Liver (tissue), 9 donors: ENCODE results near the gene WNT10A. TPM values are rescaled to one million over a fixed set of nuclear protein-coding genes. Genes with fewer than 3 reads are reported as not detected.

Experiments used
- DNase-seq: peaks from one replicate; pipeline ENCODE4 v3.0.0-alpha.2; 2017; ENCODE audit warnings: low spot score
- H3K27ac ChIP-seq, 2 donors: one replicate each; pipeline ENCODE4 v1.7.0; 2013; ENCODE audit warnings: inconsistent platforms in 2 of 2, low read length in 2 of 2, control low read depth in 1 of 2, low read depth in 1 of 2, mild to moderate bottlenecking in 1 of 2
- H3K27me3 ChIP-seq, 4 donors: one replicate each; pipeline versions ENCODE4 v1.6.1 to v1.7.0; 2013; ENCODE audit warnings: low read length in 3 of 4, inconsistent platforms in 1 of 4, mild to moderate bottlenecking in 1 of 4, moderate library complexity in 1 of 4; ENCODE audit not compliant: control insufficient read depth in 4 of 4, insufficient read depth in 4 of 4
- H3K36me3 ChIP-seq, 4 donors: one replicate each; pipeline versions ENCODE4 v1.6.1 to v1.7.0; 2013; ENCODE audit warnings: low read length in 3 of 4, mild to moderate bottlenecking in 3 of 4, low read depth in 1 of 4, moderate library complexity in 1 of 4; ENCODE audit not compliant: control insufficient read depth in 4 of 4, insufficient read depth in 3 of 4
- H3K4me1 ChIP-seq, 4 donors: one replicate each; pipeline versions ENCODE4 v1.6.1 to v1.7.0; 2013; ENCODE audit warnings: low read length in 3 of 4, mild to moderate bottlenecking in 3 of 4, moderate library complexity in 1 of 4; ENCODE audit not compliant: control insufficient read depth in 4 of 4, insufficient read depth in 4 of 4
- H3K4me3 ChIP-seq, 3 donors: one replicate each; pipeline versions ENCODE4 v1.6.1 to v1.7.0; 2013; ENCODE audit warnings: low read length in 3 of 3, control low read depth in 1 of 3, low read depth in 1 of 3, mild to moderate bottlenecking in 1 of 3
- H3K9ac ChIP-seq, 2 donors: one replicate each; pipeline ENCODE4 v1.7.0; 2013; ENCODE audit warnings: low read length in 2 of 2, mild to moderate bottlenecking in 2 of 2, moderate library complexity in 2 of 2, control low read depth in 1 of 2, low read depth in 1 of 2
- H3K9me3 ChIP-seq, 4 donors: one replicate each; pipeline versions ENCODE4 v1.6.1 to v1.7.0; 2013; ENCODE audit warnings: low read length in 3 of 4; ENCODE audit not compliant: control insufficient read depth in 4 of 4
- EGR1 ChIP-seq, 2 donors: IDR thresholded peaks; 2 replicates each; pipeline ENCODE4 v1.6.1; 2016 to 2018; ENCODE audit warnings: antibody characterized with exemption in 2 of 2, low read depth in 2 of 2
- FOXA1 ChIP-seq: IDR thresholded peaks from 2 replicates; pipeline ENCODE4 v1.6.1; 2016; ENCODE audit warnings: antibody characterized with exemption
- FOXA2 ChIP-seq: IDR thresholded peaks from 2 replicates; pipeline ENCODE4 v1.6.1; 2016; ENCODE audit warnings: antibody characterized with exemption
- GABPA ChIP-seq, 2 donors: IDR thresholded peaks in 1 of 2; conservative IDR thresholded peaks in 1 of 2; 2 replicates each; pipeline ENCODE4 v1.6.1; 2016; ENCODE audit warnings: antibody characterized with exemption in 2 of 2, mild to moderate bottlenecking in 1 of 2, moderate library complexity in 1 of 2
- HNF4A ChIP-seq, 2 donors: conservative IDR thresholded peaks; 2 replicates each; pipeline ENCODE4 v1.6.1; 2016; ENCODE audit warnings: antibody characterized with exemption in 2 of 2, mild to moderate bottlenecking in 2 of 2
- HNF4G ChIP-seq: IDR thresholded peaks from 2 replicates; pipeline ENCODE4 v1.6.1; 2016; ENCODE audit warnings: antibody characterized with exemption
- NR2F2 ChIP-seq: IDR thresholded peaks from 2 replicates; pipeline ENCODE4 v1.6.1; 2016; ENCODE audit warnings: antibody characterized with exemption
- RAD21 ChIP-seq, 2 donors: IDR thresholded peaks; 2 replicates each; pipeline ENCODE4 v1.6.1; 2016; ENCODE audit warnings: antibody characterized with exemption in 2 of 2, mild to moderate bottlenecking in 2 of 2
- RXRA ChIP-seq, 2 donors: IDR thresholded peaks; 2 replicates each; pipeline ENCODE4 v1.6.1; 2017 to 2018; ENCODE audit warnings: antibody characterized with exemption in 2 of 2, mild to moderate bottlenecking in 1 of 2
- SP1 ChIP-seq: IDR thresholded peaks from 2 replicates; pipeline ENCODE4 v1.6.1; 2018; ENCODE audit warnings: antibody characterized with exemption, mild to moderate bottlenecking
- TAF1 ChIP-seq: conservative IDR thresholded peaks from 2 replicates; pipeline ENCODE4 v1.6.1; 2016; ENCODE audit warnings: antibody characterized with exemption, mild to moderate bottlenecking
- YY1 ChIP-seq: IDR thresholded peaks from 2 replicates; pipeline ENCODE4 v1.6.1; 2016; ENCODE audit warnings: antibody characterized with exemption, mild to moderate bottlenecking
- WGBS: extraction: QIAGEN DNeasy Blood & Tissue Kit; methylation state at CpG from one replicate; pipeline ENCODE4 v1.1.7; 2013; 5-methylcytosine and 5-hydroxymethylcytosine counted together
- polyA plus RNA-seq, 2 donors: library from polyadenylated mRNA; stranded (reverse) in 1 of 2; unstranded in 1 of 2; fragments of 200-250 nt in 1 of 2; fragments of >200 nt in 1 of 2; fragmentation: Nextera tagmentation in 1 of 2; extraction: Ambion mirVana in 1 of 2; gene quantifications; one replicate each; pipeline versions ENCODE4 v1.2.1 to v1.2.3, GENCODE V29; 2013 to 2015
- total RNA-seq, 2 donors: library from RNA; depleted of rRNA; stranded (reverse); fragments of >200 nt; gene quantifications; one replicate each; pipeline ENCODE4 v1.2.3, GENCODE V29; 2014
- TF ChIP-seq, protein P1 (sequence below): IDR thresholded peaks from 2 replicates; pipeline ENCODE4 v1.6.1; 2016; ENCODE audit warnings: antibody characterized with exemption
- TF ChIP-seq, protein P2 (sequence below): IDR thresholded peaks from 2 replicates; pipeline ENCODE4 v1.6.1; 2016; ENCODE audit warnings: antibody characterized with exemption, mild to moderate bottlenecking
- TF ChIP-seq, protein P3 (sequence below): IDR thresholded peaks from 2 replicates; pipeline ENCODE4 v1.6.1; 2016; ENCODE audit warnings: antibody characterized with exemption
- TF ChIP-seq, protein P4 (sequence below): IDR thresholded peaks from 2 replicates; pipeline ENCODE4 v1.6.1; 2016; ENCODE audit warnings: antibody characterized with exemption
- TF ChIP-seq, protein P5 (sequence below): fragments of 150-350 bp; IDR thresholded peaks from 2 replicates; pipeline ENCODE4 v1.5.1; 2017; ENCODE audit warnings: improper control_type of control experiment, low read depth, low read length; ENCODE audit not compliant: missing input control
- donor health status: healthy.
- donor health status: healthy.
- donor health status: healthy.
- donor health status: healthy.
- donor health status: healthy.

WNT10A gene
- total and polyA plus RNA-seq, 4 donors: 0.01 to 0.08 (median 0.05) TPM; not detected in 1

DNA sequence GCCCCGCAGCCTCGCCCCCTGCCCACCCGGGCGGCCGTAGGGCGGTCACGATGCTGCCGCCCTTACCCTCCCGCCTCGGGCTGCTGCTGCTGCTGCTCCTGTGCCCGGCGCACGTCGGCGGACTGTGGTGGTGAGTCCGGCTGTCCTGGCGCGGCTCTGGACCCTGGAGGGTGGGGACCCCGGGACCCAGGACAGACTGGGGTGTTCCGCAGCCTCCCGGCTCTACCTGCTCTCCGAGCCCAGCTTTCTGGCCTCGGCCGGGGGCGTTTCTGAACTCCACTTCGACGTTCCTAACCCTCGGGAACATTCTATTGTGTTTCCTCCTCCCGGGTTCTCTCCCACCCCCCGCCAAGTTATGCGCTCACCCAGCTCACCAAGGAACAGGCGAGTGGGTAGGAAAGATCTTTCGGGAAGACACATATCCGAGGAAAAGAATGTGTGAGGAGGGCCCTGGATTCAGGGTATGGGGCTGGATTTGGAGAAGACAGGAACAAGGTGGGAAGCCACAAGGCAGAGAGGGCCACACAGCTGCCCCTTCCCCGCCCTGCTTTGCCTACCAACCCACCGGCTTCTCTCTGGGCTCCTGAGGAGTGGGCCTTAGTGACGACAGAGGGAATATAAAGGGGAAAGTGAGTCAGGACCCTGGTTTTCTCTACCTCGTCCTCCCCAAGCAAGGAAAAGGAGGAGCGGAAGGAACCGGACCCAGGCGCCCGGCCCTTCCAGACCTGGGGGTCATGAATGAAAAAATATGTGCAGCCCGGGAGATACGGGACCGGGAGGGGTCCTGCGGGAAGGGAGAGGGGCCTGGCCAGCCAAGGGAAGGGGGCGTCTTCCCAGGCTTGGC, 20.4 kb upstream of the WNT10A start:
- peak overlapping the region in 1 of 3 donors; percentile 45 for H3K4me3 ChIP-seq
- H3K9me3 ChIP-seq: no peaks in the 10 kb centered on the region
- 6% methylated on average over 47 of the region's 47 CpGs for WGBS
- no peak overlapping the region for H3K9ac ChIP-seq
- DNase-seq: no peak
- peaks cover 4 to 19% (median 6%) of the 10 kb centered on the region in 4 donors for H3K27me3 ChIP-seq
- H3K36me3 ChIP-seq: no peaks in the 10 kb centered on the region
- no peak overlapping the region for H3K27ac ChIP-seq
- peaks cover 0 to 20% (median 10%) of the 10 kb centered on the region in 4 donors for H3K4me1 ChIP-seq
- TF ChIP-seq EGR1 (IDR thresholded peaks at IDR 0.05; ENCODE audit: low read depth in 2 of 2) (no peak), FOXA2 (no peak), GABPA (IDR thresholded peaks at IDR 0.05 in 1 of 2, conservative IDR thresholded peaks at IDR 0.05 in 1 of 2) (no peak), SP1 (no peak), NR2F2 (no peak), FOXA1 (no peak), HNF4A (conservative IDR thresholded peaks at IDR 0.05) (no peak), RXRA (IDR thresholded peaks at IDR 0.05) (no peak), RAD21 (IDR thresholded peaks at IDR 0.05) (no peak), TAF1 (no peak), HNF4G (no peak), YY1 (no peak)
- TF ChIP-seq, protein P1, sequence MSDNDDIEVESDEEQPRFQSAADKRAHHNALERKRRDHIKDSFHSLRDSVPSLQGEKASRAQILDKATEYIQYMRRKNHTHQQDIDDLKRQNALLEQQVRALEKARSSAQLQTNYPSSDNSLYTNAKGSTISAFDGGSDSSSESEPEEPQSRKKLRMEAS: no peak
- TF ChIP-seq, protein P2, sequence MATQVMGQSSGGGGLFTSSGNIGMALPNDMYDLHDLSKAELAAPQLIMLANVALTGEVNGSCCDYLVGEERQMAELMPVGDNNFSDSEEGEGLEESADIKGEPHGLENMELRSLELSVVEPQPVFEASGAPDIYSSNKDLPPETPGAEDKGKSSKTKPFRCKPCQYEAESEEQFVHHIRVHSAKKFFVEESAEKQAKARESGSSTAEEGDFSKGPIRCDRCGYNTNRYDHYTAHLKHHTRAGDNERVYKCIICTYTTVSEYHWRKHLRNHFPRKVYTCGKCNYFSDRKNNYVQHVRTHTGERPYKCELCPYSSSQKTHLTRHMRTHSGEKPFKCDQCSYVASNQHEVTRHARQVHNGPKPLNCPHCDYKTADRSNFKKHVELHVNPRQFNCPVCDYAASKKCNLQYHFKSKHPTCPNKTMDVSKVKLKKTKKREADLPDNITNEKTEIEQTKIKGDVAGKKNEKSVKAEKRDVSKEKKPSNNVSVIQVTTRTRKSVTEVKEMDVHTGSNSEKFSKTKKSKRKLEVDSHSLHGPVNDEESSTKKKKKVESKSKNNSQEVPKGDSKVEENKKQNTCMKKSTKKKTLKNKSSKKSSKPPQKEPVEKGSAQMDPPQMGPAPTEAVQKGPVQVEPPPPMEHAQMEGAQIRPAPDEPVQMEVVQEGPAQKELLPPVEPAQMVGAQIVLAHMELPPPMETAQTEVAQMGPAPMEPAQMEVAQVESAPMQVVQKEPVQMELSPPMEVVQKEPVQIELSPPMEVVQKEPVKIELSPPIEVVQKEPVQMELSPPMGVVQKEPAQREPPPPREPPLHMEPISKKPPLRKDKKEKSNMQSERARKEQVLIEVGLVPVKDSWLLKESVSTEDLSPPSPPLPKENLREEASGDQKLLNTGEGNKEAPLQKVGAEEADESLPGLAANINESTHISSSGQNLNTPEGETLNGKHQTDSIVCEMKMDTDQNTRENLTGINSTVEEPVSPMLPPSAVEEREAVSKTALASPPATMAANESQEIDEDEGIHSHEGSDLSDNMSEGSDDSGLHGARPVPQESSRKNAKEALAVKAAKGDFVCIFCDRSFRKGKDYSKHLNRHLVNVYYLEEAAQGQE: no peak
- TF ChIP-seq, protein P3, sequence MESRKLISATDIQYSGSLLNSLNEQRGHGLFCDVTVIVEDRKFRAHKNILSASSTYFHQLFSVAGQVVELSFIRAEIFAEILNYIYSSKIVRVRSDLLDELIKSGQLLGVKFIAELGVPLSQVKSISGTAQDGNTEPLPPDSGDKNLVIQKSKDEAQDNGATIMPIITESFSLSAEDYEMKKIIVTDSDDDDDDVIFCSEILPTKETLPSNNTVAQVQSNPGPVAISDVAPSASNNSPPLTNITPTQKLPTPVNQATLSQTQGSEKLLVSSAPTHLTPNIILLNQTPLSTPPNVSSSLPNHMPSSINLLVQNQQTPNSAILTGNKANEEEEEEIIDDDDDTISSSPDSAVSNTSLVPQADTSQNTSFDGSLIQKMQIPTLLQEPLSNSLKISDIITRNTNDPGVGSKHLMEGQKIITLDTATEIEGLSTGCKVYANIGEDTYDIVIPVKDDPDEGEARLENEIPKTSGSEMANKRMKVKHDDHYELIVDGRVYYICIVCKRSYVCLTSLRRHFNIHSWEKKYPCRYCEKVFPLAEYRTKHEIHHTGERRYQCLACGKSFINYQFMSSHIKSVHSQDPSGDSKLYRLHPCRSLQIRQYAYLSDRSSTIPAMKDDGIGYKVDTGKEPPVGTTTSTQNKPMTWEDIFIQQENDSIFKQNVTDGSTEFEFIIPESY: no peak
- TF ChIP-seq, protein P4, sequence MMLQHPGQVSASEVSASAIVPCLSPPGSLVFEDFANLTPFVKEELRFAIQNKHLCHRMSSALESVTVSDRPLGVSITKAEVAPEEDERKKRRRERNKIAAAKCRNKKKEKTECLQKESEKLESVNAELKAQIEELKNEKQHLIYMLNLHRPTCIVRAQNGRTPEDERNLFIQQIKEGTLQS: no peak
- TF ChIP-seq, protein P5, sequence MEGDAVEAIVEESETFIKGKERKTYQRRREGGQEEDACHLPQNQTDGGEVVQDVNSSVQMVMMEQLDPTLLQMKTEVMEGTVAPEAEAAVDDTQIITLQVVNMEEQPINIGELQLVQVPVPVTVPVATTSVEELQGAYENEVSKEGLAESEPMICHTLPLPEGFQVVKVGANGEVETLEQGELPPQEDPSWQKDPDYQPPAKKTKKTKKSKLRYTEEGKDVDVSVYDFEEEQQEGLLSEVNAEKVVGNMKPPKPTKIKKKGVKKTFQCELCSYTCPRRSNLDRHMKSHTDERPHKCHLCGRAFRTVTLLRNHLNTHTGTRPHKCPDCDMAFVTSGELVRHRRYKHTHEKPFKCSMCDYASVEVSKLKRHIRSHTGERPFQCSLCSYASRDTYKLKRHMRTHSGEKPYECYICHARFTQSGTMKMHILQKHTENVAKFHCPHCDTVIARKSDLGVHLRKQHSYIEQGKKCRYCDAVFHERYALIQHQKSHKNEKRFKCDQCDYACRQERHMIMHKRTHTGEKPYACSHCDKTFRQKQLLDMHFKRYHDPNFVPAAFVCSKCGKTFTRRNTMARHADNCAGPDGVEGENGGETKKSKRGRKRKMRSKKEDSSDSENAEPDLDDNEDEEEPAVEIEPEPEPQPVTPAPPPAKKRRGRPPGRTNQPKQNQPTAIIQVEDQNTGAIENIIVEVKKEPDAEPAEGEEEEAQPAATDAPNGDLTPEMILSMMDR: no peak
